Gastroesophageal sphincter (tissue), 2 donors: ENCODE results near the gene SASH1.

Experiments
- POLR2A ChIP-seq, 2 donors: fragments of 450-650 bp; IDR thresholded peaks; one replicate each; pipeline ENCODE4 v1.6.1; 2017; ENCODE audit warnings: antibody characterized with exemption in 2 of 2, mild to moderate bottlenecking in 2 of 2, moderate library complexity in 1 of 2
- POLR2AphosphoS5 ChIP-seq: sonication (generic); formaldehyde crosslinking; IDR thresholded peaks from one replicate; pipeline ENCODE4 v1.6.1; 2017; ENCODE audit warnings: antibody characterized with exemption

DNA sequence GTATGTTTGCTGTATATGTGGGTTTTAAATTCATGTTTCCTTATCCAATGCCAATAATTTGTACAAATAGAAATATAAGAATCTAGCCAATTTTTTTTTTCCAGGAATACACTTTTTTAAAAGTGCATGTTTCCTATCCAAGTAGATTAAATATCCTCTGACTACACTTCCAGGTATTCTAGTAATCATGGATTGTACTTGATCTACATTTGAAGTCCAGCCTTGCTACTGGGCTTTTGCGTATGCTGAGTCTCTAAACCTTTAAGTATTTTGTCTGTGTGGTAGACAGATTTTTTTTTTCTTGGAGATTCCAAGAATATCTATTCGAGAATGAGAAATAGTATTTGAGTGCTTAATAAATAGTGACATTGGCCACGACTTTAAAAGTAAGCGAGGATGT is 188.3 kb downstream of the SASH1 start:
- TF ChIP-seq POLR2AphosphoS5 (no peak), POLR2A (IDR thresholded peaks at IDR 0.05) (no peak)
